ACHN (cell line): ENCODE data around the gene SYT13.

Experiments
- DNase-seq: peaks from one replicate; pipeline ENCODE4 v3.0.0-alpha.2; 2015
- in situ Hi-C: cut with HindIII; loops from 2 replicates; pipeline ENCODE4 v1.10.0; 2017; ENCODE audit warnings: low sequenced_read_pairs, low pct_ligation_motif_present, low pct_unique_long_range_greater_than_20kb

The SYT13 gene

DNA sequence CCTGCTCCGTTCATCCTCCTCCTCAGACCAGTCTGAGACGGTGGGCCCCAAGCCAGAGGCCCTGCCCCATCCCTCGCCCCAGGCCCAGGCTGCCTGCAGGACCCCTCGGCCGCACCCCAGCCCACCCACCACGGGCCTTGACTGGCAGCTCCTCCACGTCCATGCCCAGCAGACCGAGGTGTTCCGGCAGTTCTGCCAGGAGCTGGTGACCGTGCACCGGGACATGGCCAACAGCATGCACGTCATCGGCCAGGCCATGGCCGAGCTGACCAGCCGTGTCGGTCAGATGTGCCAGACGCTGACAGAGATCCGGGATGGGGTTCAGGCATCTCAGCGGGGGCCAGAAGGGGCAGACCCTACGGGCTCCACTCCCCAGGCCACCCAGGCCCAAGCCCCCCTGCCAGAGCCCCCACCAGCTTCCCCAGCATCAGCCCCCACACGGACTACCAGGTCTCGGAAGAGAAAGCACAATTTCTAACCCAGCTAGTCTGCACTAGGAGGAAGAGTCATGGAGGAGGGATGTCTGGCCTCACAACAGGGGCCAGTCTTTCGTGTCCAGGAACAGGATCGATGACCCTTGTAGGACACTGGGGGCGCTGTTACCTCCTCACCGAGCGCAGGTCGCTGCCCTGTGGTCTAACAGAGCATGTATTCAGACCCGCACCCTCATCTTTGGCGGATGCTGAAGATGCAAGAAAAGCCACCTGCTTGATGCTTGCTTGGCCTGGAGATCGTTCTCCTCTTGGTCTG, 73.4 kb downstream of the SYT13 start:
- DNase-seq: no peak
- in situ Hi-C loops: no loop called here

DNA sequence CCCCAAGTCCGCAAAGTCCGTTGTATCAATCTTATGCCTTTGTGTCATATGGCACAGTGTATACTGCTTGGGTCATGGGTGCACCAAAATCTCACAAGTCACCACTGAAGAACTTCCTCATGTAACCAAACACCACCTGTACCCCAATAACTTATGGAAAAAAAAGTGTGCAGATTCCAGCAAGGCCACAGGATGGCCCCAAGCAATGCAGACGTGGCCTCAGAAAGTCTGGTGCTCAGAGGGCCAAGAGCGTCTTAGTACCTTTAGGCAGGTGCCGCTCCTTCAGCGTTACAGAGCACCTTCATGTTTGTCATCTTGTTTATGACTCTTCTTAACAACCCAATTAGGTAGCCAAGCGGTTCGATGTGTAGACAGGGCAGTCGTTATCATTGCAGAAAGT, 74.4 kb downstream of the SYT13 start:
- in situ Hi-C loops: no loop called here
- DNase-seq: no peak

DNA sequence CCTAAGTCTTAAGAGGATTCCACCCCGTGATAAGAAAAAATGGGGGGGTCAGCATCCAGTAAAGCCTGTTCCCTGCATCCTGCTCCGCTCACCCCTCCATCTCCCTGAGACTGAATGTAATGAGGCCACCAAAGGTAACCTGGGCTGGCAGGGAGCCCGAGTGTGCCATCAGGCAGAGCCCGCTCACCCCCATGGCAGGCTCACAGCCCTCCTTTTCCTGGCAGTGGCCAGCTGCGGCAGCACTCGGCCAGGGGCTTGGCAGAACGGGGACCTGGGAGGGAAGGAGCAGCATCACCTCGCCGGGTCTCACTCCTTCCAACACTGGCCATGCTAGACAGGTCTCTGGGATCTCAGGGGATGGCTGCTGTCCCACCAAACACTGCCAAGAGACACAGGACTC, 75.3 kb downstream of the SYT13 start:
- in situ Hi-C loops: no loop called here
- no peak for DNase-seq

GRCh38 chr11:45209891-45210699, 76.0 kb downstream of the SYT13 start:
- DNase-seq: no peak

DNA sequence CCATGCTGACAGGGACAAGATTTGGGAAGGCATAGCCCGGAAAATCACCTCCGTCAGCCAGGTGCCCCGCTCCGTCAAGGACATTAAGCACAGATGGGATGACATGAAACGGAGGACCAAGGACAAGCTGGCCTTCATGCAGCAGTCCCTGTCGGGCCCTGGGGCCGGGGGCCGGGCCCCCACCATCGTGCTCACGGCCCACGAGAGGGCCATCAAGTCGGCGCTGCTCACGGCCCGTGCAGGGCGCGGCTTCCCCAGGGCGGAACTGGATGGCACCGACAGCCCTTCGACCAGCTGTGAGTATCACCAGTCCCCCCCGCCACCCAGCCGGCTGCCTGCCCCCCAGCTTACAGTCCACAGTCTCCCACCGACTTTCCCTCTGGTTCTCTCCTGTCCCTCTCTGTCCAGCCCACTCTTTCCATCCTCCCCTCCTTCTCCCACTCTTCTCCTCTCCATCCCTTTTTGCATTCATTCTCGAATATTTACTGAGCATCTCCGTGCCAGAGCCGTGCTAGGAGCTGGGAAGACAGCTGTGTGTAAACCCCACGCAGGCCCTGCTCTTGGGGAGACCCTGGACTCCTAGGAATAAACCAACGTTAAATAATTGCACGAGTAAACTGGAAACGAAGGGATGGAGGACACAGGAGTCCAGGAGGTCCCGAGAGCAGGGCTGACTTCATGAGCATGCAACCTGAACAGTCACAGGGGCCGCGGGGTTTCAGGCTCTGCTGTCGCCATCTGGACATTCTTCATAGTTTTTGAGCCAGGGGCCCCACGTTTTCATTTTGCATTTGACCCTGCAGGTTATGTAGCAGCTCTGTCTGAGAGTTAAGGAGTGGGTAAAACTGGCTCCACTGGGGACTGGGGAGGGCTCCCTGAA, 76.9 kb downstream of the SYT13 start:
- in situ Hi-C loops: no loop called here

More at GRCh38 chr11:45209891-45210699, 76.0 kb downstream of the SYT13 start:
- in situ Hi-C loops: no loop called here

DNA sequence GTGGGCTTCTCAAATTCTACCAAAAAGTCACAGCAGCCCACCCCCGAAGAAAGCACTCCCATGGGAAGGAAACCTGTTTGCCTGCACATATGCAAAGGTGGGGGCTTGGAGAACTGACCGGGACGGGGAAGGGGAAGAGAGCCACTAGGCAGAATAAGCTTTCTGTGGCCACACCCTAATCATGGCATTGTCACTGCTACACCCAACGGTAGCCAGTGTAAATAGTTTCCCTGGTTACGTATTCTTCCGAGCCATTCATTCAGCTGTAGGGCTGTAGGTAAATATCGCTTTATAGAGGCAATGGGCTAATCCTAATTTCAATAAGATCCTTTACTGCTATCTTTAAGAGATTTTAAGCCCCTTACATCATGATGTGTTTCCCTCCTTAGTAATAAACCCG, 78.0 kb downstream of the SYT13 start:
- in situ Hi-C loops: no loop called here
- no peak for DNase-seq

More for the DNA sequence above, 76.9 kb downstream of the SYT13 start:
- DNase-seq: no peak

DNA sequence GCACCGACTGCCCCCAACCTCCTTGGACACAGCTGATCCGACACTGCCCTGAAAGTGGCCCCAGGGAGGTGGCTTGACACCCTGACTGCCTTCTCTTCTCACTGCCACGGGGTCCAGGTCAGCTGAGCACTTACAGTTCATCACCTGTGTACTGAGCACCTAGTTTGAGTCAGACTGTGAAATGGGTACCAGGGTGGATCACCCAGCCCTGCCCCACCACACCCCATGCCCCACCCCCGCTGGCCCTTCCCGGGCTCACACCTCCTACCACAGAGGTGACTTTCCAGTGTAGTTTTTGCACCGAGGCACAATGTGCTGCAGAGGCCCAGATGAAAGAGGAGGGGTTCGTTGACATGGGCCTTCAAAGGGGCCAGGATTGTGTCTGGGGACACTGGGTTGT, 80.2 kb downstream of the SYT13 start:
- DNase-seq: no peak
- in situ Hi-C loops: no loop called here

DNA sequence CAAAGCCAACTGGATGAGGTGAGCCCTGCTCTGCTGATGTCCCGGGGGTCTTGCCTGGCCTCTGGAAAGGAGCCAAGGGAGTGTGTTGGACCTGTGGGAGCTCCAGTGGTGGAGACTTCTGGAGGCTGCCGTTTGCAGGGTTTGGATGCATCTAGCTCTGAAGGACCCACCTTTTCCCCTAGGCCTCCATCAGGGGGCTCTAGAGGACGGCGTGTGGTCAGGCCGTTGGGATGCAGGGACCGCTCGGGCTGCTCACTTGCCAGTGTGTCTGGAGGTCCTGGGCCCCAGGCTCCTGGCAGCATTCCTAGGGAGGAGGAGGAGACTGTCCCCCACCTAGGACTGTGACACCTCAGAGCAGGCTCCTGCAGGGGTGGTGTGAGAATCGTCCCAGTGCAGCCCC, 81.4 kb downstream of the SYT13 start:
- in situ Hi-C loops: no loop called here
- DNase-seq: no peak

DNA sequence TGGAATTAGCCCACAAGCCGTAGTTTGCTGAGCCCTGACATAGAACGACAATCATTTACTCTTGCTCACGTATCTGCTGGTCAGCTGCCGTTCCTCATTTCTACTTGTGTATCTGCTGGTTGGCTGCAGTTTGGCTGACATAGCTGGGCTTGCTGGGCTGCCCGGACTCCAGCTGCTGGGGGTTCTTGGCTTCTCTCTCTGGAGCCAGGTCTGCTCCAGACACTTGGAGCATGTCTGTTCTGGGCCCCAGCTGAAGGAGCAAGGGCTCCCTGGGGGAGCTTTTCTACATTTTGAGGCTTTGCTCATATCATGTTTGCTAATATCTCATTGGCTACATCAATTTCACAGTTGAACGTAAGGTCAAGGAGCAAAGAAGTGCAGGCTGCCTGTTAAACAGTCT, 92.4 kb downstream of the SYT13 start:
- in situ Hi-C loops: no loop called here
- no peak for DNase-seq
